ENCODE results near the gene SYNGR3.

- TF ChIP-seq CTCF (conservative IDR thresholded peaks at IDR 0.05 in 1 of 2, IDR thresholded peaks at IDR 0.05 in 1 of 2; ENCODE audit: low read depth in 1 of 2, low read length in 2 of 2) (no peak), EZH2 (IDR thresholded peaks at IDR 0.05; ENCODE audit: low read length, missing control alignments) (no peak)
These were observed 43.0 kb upstream of the SYNGR3 start for GRCh38 chr16:1946495-1947368.

Measured in fibroblast of lung (primary cell).